ENCODE data around the gene PI16.

DNA sequence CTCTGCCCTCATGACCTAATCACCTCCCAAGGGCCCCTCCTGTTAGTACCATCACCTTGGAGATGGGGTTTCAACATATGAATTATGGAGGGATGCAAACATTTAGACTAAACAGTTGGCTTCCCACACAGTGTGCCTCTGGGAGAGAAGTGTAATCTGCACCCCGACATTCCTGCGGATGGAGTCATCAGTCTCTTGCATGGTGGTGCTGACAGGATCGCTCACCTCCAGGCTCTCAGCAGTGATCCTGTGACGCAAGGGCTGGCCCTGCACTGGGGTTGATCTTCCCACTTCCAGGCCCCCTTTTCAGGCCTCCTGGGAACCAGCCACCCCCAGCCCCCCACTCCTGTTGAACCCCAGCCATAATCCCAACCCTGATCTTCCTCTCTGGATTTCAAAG lies 16.0 kb upstream of the PI16 start:
- TF ChIP-seq, protein P1, sequence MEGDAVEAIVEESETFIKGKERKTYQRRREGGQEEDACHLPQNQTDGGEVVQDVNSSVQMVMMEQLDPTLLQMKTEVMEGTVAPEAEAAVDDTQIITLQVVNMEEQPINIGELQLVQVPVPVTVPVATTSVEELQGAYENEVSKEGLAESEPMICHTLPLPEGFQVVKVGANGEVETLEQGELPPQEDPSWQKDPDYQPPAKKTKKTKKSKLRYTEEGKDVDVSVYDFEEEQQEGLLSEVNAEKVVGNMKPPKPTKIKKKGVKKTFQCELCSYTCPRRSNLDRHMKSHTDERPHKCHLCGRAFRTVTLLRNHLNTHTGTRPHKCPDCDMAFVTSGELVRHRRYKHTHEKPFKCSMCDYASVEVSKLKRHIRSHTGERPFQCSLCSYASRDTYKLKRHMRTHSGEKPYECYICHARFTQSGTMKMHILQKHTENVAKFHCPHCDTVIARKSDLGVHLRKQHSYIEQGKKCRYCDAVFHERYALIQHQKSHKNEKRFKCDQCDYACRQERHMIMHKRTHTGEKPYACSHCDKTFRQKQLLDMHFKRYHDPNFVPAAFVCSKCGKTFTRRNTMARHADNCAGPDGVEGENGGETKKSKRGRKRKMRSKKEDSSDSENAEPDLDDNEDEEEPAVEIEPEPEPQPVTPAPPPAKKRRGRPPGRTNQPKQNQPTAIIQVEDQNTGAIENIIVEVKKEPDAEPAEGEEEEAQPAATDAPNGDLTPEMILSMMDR (IDR thresholded peaks at IDR 0.05) = no peak
- no peak for TF ChIP-seq ZFX (IDR thresholded peaks at IDR 0.05; ENCODE audit: borderline replicate concordance)

Data from 22Rv1 (cell line).